NOMO-1 (cell line): ENCODE measurements around the gene ARHGEF3.
"Not testable (repeated sequence)": the region's sequence is repeated elsewhere in the genome, so short reads cannot be mapped to it uniquely, and the experiment has no call there.

ENCODE experiments used
- DNase-seq, 2 experiments: peaks; one replicate each; lab custom pipeline; 2025; ENCODE audit not compliant: unreplicated experiment in 2 of 2; lab: John Stamatoyannopoulos, UW

Gene ARHGEF3

GRCh38 chr3:56775838-56776555 lies 25.8 kb downstream of the ARHGEF3 start:
- peak in 1 of 2 experiments; percentile 47 for DNase-seq

- DNase-seq = no peak
Measured at GRCh38 chr3:56775445-56775837, 26.3 kb downstream of the ARHGEF3 start.

- DNase-seq = peak; percentile 34 to 58
Measured at GRCh38 chr3:56773986-56774385, 27.8 kb downstream of the ARHGEF3 start.

DNA sequence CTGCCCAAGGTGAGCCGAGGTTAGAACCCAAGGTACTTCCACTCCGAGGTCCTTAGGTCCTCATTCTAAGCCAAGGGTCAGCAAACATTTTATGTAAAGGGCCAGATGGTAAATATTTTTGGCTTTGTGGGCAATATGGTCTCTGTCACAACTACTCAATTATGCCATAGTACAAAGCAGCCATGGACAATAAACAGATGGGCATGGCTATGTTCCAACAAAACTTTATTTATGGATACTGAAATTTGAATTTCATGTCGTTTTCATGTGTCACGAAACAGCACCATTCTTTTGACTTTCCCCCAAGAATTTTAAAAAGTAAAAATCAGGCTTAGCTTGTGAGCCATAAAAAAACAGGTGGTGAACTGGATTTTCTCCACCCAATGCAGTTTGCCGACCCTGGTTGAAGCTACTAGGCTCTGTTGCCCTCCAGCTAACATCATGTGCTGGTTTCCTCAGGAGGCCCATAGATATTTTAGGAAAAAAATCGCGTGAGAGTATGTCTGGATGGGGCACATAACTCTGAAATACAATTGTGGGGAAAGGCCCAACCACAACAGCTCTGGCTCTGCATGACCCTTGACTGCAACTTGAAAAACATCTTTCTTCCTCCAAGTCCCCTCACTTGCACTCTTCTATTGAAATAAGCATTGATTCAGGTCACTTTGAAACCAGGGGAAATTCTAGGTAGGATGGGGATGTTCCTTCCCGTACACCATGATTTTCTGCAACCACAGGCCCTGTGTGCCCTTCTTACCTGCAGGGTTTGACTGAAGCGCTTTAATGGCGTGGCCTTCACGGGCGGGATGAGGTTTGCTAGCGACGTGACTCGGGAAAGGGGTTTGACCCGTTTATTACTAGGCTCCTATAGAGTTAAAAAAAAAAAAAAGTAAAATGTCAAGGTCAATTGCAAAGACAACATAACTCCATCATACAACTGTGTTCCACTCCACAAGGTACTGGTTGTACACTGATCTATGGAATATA lies 28.5 kb downstream of the ARHGEF3 start:
- DNase-seq = peak; percentile 61 to 70

DNA sequence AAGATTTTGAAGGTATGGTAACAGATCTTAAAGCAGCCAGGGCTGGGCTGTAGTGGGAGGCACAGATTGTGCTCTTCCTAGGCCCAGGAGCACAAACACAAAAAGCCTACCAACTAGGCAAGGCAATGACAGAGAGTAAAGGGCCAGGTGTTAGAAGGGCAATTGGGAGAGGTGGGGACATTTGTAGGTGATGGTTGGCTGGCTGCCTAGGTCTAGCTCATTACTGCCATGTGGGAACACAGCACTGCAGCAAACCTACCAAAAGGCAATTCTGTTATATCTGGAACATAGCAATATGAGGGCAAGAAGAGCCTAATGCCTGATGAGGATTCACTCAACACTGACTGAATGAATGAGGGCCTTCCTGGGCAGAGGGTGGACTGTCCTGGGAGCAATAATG lies 30.4 kb downstream of the ARHGEF3 start:
- no peak for DNase-seq

DNA sequence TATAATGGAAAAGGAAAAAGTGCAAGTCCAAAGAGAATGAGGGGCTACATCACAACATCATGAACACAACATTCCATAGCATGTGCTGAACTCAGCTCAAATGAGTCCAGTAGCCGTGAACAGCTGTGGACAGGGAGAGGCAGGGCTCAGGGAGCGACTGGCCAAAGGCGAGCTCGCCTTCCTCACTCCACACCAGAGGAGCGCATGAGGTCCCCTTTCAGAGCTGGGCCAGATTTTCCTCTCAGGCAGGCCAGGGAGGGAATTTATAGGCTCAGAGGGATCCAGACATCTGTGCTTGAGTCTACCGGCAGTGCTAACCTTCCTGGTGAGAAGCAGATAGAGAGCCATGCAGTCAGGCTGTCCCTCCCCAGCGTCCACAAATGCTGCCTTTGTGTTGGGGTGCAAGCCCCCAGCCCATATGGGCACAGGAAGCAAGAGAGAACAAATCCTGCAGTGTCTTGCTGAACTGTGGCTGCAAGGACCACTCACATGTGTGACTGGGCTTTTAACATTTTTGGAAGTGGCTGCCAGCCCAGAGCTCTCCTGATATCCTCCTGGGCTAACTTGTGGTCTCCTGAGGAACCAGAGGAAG lies 32.5 kb downstream of the ARHGEF3 start:
- DNase-seq = no peak

GRCh38 chr3:56764904-56765547 lies 36.7 kb downstream of the ARHGEF3 start:
- DNase-seq = no peak

GRCh38 chr3:56764184-56764583 lies 37.6 kb downstream of the ARHGEF3 start:
- DNase-seq = no peak

GRCh38 chr3:56763233-56763632 lies 38.5 kb downstream of the ARHGEF3 start:
- no peak for DNase-seq

DNA sequence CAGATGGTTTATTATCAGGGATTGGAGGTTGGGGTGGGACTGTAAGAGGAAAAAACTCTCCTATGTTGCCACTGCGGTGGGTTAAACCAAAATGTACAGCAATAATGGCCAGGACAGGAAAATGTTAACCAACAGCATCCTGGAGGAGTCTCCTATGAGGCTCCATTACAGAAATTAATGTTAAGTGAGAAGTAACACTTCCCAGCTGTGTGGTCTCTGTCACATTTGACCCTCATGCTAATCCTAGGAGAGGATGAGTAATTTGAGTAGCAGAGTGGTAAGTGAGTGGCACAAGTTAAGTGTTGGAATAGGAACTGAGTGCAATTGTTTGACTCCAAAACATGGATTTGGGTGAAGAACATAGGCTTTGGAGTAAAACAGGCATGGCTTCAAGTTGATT lies 39.0 kb downstream of the ARHGEF3 start:
- no peak for DNase-seq

GRCh38 chr3:56761887-56762651 lies 39.7 kb downstream of the ARHGEF3 start:
- DNase-seq = no peak

- no peak for DNase-seq
Measured at GRCh38 chr3:56761023-56761422, 40.7 kb downstream of the ARHGEF3 start.

DNA sequence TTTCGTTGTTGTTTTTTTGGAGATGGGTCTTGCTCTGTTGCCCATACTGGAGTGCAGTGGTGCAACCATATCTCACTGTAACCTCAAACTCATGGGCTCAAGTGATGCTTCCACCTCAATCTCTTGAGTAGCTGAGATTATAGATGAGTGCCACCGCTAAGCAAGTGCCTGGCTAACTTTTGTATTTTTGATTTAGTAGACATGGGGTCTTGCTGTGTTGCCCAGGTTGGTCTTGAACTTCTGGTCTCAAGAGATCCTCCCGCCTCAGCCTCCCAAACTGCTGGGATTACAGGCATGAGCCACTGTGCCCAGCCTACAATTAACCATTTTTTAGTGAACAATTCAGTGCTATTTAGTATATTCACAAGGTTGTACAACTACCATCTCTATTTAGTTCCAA lies 42.2 kb downstream of the ARHGEF3 start:
- no peak for DNase-seq

GRCh38 chr3:56758539-56758981 lies 43.2 kb downstream of the ARHGEF3 start:
- peak; percentile 71 to 97 for DNase-seq

DNA sequence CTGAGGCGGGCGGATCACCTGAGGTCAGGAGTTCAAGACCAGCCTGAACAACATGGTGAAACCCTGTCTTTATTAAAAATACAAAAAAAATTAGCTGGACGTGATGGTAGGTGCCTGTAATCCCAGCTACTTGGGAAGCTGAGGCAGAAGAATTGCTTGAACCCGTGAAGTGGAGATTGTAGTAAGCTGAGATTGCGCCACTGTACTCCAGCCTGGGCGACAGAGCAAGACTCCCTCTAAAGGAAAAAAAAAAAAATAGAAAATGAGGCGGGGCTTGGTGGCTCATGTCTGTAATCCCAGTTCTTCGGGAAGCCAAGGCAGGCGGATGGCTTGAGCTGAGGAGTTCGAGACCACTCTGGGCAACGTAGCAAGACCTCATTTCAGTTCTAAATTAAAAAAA lies 43.7 kb downstream of the ARHGEF3 start:
- not testable (repeated sequence) for DNase-seq

GRCh38 chr3:56754741-56755417 lies 46.9 kb downstream of the ARHGEF3 start:
- DNase-seq = peak; percentile 52 to 72

DNA sequence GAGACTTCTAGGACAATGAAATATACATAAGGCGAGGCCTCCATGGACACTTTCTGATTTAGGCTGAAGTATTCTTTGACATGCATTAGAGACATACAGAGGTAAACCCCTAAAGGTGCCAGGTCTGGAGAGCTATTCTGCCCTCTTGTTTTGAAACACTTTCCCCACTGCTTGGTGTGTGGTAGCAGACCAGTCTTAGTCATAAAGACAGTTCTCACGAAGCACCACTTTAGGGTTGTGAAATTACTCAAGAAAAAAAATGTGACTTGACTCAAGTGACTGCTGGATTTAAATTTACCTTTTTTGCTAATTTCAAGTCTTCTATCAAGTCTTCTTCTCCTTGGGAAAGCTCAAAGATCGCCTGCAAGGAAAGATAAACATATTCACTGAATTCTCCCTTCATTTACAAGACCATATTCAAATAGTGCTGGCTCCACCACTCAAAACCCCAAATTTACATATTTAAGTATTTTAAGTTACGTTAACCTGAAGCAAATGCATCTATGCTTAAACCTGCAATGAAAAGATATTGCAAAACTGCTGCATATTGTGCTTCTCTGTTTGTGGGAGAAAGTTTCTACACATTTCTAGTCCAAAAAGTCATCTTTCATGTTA lies 48.4 kb downstream of the ARHGEF3 start:
- DNase-seq = peak; percentile 43 to 85

DNA sequence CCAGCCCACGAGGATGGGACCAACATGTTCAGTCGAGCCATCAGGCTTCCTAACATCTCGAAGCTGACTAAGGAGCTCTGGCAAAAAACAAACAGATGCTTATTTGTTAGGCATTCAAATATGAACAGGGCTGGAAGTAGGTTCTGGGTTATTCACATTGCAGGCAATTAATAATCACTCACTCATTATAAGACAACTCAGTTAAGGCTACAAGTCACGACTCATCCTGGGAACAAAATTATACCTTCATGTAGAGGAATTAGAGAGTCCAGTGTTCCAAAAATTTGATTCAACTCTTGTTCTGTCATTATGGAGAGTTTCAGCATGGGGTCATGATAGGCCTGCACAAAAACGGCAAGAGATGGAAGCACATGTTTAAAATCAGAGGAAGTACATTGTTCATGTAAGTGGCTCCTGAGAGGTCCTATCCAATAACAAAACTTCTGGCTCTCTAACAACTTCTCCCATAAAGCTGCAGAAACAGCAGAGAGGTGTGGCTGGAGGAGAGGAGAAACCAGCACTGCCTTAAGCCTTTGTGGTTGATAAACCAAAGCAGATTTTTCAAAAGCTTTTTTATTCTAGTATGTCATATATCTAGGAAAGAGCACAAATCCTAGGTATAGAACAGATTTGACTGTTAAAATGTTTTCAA lies 50.6 kb downstream of the ARHGEF3 start:
- DNase-seq = no peak
